ENCODE results near the gene ITGB3. TPM values are rescaled to one million over a fixed set of nuclear protein-coding genes. Genes with fewer than 3 reads are reported as not detected.

The ITGB3 gene
- polyA plus RNA-seq, 1 of the 3 experiments (the other 2 are of a cell fraction), result 4.6 TPM

- no peak for TF ChIP-seq ZBTB33 (IDR thresholded peaks at IDR 0.05; ENCODE audit: borderline replicate concordance, low read depth)
- no peak for TF ChIP-seq GABPA (IDR thresholded peaks at IDR 0.05; ENCODE audit: low read depth)
- no peak for TF ChIP-seq GATA2 (CRISPR knock-in tag; IDR thresholded peaks at IDR 0.05)
- TF ChIP-seq MEF2A (IDR thresholded peaks at IDR 0.05; ENCODE audit: borderline replicate concordance, low read depth), result no peak
- TF ChIP-seq MXI1 (IDR thresholded peaks at IDR 0.05; ENCODE audit: low read depth, low read length), result peak; percentile 88
- TF ChIP-seq FOXM1 (IDR thresholded peaks at IDR 0.05; ENCODE audit: low read depth), result no peak
- TF ChIP-seq TEAD4 (IDR thresholded peaks at IDR 0.05; ENCODE audit: borderline replicate concordance, insufficient read depth), result no peak
- TF ChIP-seq CHD2 (IDR thresholded peaks at IDR 0.05; ENCODE audit: low read length, partially characterized antibody), result no peak
- TF ChIP-seq IRF3 (IDR thresholded peaks at IDR 0.05; ENCODE audit: low read depth, low read length), result no peak
- peak; percentile 60; the same call in 1 of the 2 replicates for TF ChIP-seq TAF1 (IDR thresholded peaks at IDR 0.05; ENCODE audit: borderline replicate concordance, low read depth, low read length)
These were observed 70.0 kb downstream of the ITGB3 start, which contains the start of gene EFCAB13 (continued) for GRCh38 chr17:47323382-47324223.

- Histone ChIP-seq H3K9me3 (peaks cover 17% of the 10 kb centered on the region), H3K27me3 (ENCODE audit: insufficient read depth) (no peaks in the 10 kb centered on the region), H3K27ac (ENCODE audit: low read depth in 2 of 2, low read length in 1 of 2) (no peak overlapping the region), H3K36me3 (replicated peaks in 1 of 2; ENCODE audit: control insufficient read depth in 1 of 2, insufficient read depth in 2 of 2, low read length in 1 of 2) (peaks cover 0 to 3% of the 10 kb centered on the region in 2 experiments), H3F3A (replicated peaks; ENCODE audit: insufficient read depth) (no peaks in the 10 kb centered on the region), H4K20me1 (ENCODE audit: insufficient read depth) (no peaks in the 10 kb centered on the region), H3K4me2 (peak overlapping the region; percentile 56), H3K9me2 (no peaks in the 10 kb centered on the region), H2AFZ (ENCODE audit: low read depth) (peak overlapping the region; percentile 90; the same call in 1 of the 2 replicates), H3K4me1 (ENCODE audit: control insufficient read depth in 1 of 2, insufficient read depth in 2 of 2, low read depth in 1 of 2, low read length in 1 of 2) (peaks cover 0 to 6% of the 10 kb centered on the region in 2 experiments; a peak in 1 of 4 replicates), H3K4me3 (ENCODE audit: low read depth in 2 of 2, low read length in 1 of 2) (peak overlapping the region; percentile 57 to 62; a peak in 3 of 4 replicates), H3K9ac (peak overlapping the region; percentile 56; the same call in 1 of the 2 replicates), H3K79me2 (ENCODE audit: insufficient read depth) (no peaks in the 10 kb centered on the region)
- CTCF ChIA-PET, result interaction anchor here (0.8 to 2.2 kb wide), 6 partner anchors 9 to 94 kb away, joined by 3 to 9 read pairs (median 4); no protein-coding TSS in a partner anchor
- DNase-seq, result no peak
- POLR2A ChIA-PET, result interaction anchor here (1.3 kb wide), 2 partner anchors 50 to 325 kb away, joined by 3 to 9 read pairs; partner anchors contain the start of gene KPNB1
- WGBS (ENCODE audit: low lambda C conversion rate), result 77% methylated on average over 28 of the region's 28 CpGs
- TF ChIP-seq MXI1 (IDR thresholded peaks at IDR 0.05; ENCODE audit: low read depth, low read length), result no peak
- no peak for TF ChIP-seq FOXJ3 (CRISPR knock-in tag; IDR thresholded peaks at IDR 0.05)
- no peak for TF ChIP-seq GATA2 (CRISPR knock-in tag; IDR thresholded peaks at IDR 0.05)
- no peak for TF ChIP-seq EP300 (IDR thresholded peaks at IDR 0.05; ENCODE audit: borderline replicate concordance in 1 of 2, low read depth in 1 of 2, low read length in 1 of 2)
- no peak for TF ChIP-seq RXRA (IDR thresholded peaks at IDR 0.05; ENCODE audit: borderline replicate concordance, low read depth)
- no peak for TF ChIP-seq IRF3 (IDR thresholded peaks at IDR 0.05; ENCODE audit: low read depth, low read length)
- no peak for TF ChIP-seq ELF1 (IDR thresholded peaks at IDR 0.05)
- TF ChIP-seq YY1 (IDR thresholded peaks at IDR 0.05; ENCODE audit: low read depth), result no peak
- TF ChIP-seq USF2 (IDR thresholded peaks at IDR 0.05; ENCODE audit: borderline replicate concordance, low read depth, low read length), result no peak
- TF ChIP-seq EZH2phosphoT487 (IDR thresholded peaks at IDR 0.05; ENCODE audit: borderline replicate concordance, low read depth), result no peak
- TF ChIP-seq REST (IDR thresholded peaks at IDR 0.05; ENCODE audit: low read depth, low read length), result no peak
These were observed 70.8 kb downstream of the ITGB3 start for GRCh38 chr17:47324224-47325020.
